HG03025 (cell line): ENCODE data around the gene ITGB2.
"Not testable (repeated sequence)": the region's sequence is repeated elsewhere in the genome, so short reads cannot be mapped to it uniquely, and the experiment has no call there.

Source experiments
- ATAC-seq: cut with Tn5 transposase; IDR thresholded peaks from one replicate; pipeline ENCODE4 v1.9.1; 2021; ENCODE audit warnings: mild to moderate bottlenecking, moderate library complexity; ENCODE audit not compliant: unreplicated experiment, low FRiP score

The ITGB2 gene

DNA sequence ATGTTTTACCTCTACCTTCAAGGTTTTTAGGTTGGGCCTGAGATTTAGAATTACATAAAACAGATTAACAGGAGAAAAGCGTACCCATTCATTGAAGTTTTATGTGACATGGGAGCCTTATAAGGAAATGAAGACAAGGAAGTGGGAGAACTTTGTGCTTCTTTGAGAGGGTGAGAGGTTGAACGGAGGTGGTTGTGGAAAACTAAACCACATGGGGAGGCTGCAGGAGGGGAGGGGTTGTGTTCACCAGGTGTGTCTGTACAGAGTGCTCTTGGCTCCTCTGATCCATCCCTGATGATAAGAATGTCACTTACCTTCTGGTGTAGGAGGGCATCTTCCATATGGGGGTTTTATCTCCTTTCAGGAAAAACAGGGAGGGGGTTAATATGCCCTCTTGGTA is 21.9 kb upstream of the ITGB2 start:
- ATAC-seq: no peak

DNA sequence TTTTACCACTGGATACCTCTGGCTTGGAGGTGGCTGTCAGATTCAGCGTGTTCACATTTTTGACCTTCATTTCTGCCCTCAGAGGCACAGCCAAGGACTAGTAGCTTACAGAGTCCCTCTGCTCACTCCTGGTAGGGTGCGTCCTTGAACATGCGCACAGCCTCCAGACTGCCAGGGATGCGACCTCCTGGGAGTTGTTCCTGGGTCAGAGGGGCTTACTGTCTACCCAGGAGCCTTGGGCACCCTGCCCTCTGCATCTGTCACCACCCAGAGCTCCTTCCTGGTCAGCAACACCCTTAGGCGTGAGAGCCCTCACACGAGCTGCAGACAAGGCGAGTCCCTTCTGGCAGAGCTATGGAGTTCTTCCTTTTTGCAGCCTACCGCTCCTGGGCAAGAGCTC is 20.9 kb upstream of the ITGB2 start:
- no peak for ATAC-seq

DNA sequence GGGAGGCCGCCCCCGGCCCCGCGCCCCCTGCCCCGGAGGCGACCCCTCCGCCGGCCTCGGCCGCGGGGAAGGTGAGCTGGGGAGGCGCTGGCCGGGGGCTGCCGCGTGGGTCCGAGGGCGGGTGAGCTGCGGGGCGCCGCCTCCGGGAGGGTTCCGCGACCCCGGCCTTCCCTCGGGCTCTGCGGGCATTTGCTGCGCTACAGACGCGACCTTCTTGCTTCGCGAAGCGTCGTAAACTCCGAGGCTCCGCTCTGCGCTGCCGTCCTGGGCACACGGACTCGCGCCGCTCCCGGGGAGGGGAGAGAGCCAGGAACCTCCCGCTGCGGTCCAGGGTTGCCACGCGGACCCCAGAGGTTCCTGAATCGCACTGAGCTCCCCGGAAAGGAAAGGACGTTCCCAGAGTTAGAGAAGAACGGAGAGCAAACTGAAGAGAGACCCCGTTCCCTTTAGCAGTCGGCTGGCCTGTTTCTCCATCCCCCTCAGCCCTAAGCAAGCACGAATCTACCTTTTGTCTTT is 19.5 kb upstream of the ITGB2 start:
- ATAC-seq: peak; percentile 23

DNA sequence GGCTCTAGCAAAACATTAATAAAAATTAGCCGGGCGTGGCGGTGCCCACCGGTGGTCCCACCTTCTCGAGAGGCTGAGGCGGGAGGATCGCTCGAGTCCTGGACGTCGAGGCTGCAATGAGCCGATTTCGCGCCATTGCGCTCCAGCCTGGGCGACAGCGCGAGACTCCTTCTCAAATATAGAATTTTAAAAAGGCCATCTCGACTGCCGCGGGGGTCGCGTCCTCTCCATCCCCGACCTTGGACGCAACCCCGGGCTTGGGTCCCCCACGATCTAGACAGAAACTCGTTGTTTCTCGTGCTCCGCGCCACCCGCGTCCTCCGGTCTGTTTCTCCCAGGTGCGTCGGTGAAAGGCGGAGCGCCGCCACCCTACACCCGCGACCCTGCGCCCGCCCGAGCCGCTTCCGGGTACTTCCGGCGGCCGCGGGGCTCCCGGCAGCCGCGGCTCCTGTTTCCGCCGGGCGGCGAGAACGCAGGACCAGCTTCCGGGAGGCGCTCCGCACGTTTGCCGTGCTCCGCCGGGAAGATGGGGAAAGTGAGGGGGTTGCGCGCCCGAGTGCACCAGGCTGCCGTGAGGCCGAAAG is 18.9 kb upstream of the ITGB2 start, which contains the start of gene SLX9:
SLX9 (plus strand) TSS at position 498 of the 584 bp plus-strand sequence; CDS start at position 527, 29 bp downstream.
- peak; percentile 65 for ATAC-seq

DNA sequence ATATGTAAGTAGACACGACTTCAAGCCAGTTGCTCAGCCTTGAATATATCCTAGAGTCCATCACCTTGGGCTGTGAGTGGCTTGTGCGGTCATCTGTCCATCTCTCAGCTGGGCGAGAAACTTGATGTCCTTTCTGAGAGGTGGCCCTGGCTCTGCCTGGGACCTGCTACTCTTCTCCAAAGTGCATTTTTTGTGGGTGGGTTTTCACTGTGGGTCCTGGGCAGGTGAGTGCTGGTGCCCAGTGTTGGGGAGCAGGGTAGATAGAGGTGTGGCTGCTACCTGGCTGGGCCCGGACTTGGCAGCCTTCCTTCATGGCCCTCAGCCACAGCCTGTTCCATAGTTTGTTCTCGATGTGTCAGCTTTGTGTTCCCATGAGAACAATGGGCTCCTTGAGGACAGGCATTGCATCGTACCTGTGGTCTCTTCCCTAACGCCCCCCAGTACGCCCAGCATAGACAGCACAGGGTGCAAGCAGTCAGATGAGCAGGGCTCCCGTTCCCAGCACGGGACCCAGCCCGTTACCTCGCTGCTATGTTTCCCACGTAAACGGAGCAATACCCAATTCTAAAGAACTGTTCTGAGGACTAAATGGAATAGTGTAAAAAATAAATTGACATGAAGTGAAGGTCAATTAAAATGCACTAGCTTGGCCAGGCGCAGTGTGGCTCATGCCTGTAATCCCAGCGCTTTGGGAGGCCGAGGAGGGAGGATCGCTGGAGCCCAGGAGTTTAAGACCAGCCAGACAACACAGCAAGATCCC is 18.3 kb upstream of the ITGB2 start:
- no peak for ATAC-seq

DNA sequence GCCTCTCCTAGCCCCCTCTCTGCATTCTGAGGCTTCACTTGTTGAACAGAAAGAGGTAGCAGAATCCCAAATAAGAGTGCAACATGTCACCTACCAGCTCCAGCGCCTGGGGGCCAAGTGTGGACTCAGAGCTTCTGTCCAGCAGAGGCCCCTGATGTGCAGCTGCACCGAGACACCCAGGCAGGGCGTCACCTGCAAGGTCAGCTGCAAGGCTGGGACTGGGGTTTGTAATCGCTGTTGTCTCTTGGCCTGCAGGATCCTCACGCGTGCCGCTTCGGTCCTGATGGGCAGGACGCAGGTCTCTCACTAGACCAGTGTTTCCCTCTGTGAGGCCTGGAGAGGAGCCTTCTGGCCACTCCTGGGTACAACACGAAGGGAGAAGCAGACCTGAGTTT is 14.8 kb upstream of the ITGB2 start:
- no peak for ATAC-seq

DNA sequence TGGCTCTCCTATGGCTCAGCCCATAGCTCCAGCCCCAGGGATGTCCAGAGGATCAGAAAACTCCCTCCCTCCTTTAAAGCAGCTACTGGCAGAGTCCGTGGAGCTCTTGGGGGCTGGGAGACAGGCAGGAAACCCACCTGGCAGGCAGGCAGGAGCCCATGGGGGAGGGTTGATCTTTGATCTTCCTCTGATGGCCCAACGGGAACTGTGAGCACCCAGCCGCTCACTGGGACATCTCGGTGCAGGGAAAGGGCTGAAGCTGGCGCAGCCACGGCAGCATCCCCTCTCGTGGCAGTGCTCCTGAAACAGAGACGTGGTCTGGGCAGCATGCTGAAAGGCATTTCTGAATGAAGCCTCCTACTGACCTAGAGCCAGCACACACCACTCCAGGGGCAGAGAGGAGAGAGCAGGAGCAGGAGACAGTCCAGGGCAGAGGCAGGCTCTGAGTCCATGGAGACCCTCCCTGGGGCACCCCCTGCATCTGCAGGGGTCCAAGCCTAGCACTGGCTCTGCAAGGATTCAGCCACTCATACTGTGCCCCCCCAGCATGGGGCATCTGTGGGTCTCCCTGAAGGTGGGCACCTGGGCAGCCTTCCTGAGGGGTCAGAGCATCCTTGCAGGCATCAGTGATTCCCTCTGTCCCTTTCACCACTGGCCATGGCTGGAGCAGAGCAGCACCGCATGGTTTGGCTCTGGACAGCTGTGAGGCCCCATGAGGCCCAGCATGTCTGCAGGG is 14.3 kb upstream of the ITGB2 start:
- ATAC-seq: no peak

DNA sequence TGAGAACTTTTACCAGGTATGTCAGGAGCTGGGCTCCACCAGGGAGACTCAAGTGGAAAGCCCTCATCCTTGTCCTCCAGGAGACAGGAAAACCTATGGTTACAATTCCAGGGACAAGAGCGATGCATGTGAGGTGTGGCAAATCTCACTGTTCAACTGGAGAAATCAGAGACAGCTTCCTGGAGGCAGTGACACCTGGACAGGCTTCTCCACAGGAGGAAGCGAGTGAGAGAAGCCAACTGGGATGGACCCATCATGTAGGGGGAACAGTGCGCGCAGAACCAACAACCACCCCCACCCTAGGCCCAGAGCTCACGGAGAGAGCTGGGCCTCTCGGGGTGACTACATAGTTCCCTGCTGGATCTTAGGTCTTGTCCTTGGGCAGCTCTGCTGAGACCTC is 13.6 kb upstream of the ITGB2 start:
- no peak for ATAC-seq

DNA sequence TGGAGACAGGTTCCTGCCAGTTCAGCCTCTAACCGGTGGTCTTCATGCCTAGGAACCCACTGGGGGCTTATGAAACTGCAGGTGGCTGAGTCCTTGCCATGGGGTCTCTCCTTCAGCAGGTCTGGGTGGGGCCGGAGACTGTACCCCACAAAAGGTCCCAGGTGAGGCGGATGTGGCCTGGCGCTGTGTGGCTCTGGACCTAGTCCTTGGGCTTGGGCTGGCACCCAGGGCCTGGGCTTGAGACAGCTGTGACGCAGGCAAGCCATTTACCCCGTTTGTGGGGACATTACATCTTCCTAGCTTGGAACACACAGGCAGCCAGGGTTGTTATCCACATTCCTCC is 13.2 kb upstream of the ITGB2 start:
- ATAC-seq: no peak

DNA sequence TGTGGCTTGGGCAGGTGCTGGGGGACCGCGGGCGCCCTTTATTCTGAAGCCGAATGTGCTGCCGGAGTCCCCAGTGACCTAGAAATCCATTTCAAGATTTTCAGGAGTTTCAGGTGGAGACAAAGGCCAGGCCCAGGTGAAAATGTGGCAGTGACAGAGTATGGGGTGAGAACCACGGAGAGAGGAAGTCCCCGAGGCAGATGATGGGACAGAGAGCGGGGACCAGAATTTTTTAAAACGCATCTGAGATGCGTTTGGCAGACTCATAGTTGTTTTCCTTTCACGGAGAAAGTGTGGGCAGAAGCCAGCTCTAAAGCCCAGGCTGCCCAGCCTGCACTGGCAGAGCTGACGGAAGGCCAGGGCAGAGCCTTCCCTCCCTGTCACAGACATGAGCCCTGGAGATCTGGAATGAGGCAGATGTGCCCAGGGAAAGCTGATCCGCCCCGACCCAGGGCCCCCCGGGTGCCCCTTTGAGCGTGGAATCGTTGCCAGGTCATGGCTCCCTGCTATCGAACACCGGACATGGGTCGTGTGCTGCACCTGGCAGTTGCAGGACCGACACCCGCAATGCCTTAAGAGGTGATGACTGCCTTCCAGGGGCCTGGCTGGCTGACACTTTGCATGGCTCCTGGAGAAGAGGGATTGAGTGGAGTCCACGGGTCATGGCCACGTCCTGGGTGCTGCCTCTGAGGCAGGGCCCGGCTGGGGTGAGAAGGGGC is 12.7 kb upstream of the ITGB2 start:
- no peak for ATAC-seq

DNA sequence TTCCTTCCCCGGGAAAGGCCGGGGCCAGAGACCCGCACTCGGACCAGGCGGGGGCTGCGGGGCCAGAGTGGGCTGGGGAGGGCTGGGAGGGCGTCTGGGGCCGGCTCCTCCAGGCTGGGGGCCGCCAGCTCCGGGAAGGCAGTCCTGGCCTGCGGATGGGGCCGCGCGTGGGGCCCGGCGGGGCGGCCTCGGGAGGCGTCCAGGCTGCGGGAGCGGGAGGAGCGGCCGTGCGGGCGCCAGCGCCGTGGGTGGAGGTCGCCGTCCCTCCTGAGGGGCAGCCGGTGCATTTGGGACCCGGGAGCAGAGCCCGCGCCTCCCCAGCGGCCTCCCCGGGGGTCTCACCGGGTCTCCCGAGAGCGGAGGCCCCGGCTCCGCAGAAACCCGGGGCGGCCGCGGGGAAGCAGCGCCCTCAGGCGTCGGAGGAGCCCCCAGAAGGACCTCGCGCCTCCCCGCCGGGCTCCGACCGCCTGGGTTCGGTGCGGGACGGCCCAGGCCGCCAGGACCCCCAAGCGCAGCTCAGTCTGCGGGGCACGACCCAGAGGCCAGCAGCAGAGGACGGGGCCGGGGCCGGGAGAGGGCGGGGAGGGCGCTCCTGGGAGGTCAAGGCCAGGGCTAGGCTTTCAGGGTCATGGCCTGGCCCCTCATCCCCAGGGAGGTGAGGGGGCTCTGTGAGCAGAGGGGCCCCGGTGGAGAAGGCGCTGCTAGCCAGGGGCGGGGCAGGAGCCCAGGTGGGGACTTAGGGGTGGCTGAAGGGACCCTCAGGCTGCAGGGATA is 11.9 kb upstream of the ITGB2 start:
- no peak for ATAC-seq

DNA sequence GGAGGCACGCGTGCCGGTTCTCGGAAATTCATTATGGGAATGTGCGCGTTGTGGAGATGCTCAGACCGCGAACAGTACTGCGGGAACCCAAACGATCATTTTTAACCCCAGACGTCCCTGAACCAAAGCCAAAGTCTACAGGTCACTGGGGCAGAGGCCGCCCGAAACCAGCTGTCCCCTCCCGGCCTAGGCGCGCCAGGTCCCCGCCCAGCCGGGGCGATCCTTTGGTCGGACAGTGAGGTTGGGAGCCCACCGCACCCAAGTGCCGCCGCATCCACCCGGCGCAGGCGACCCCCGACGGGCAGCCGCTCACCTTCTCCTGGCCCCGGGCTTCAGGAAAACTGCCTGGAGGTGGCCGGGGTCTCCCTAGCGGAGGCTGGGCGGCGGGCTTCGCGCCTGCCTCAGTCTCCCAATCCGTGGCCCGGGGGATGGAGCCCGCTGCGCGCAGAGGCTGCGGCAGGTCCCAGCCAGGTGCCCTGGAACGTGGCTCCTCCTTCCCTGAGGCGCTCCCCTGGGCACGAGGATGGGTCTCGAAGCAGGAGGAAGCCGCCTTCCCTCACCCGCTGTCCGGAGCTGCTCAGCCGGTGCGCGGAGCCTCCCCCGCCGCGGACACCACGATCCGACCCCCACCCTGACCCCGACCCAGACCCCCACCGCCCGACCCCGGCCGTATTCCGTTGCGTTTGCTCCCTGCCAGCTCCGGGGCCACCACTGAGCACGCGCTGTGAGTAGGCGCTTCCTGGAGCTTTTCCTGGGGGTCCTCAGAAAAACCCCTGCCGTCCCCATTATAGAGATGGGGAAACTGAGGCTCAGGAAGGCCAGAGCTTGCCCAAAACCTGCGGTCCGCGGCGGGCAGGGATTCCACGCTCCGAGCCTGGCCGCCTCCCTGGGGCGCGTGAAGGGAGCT is 11.1 kb upstream of the ITGB2 start:
- no peak for ATAC-seq

DNA sequence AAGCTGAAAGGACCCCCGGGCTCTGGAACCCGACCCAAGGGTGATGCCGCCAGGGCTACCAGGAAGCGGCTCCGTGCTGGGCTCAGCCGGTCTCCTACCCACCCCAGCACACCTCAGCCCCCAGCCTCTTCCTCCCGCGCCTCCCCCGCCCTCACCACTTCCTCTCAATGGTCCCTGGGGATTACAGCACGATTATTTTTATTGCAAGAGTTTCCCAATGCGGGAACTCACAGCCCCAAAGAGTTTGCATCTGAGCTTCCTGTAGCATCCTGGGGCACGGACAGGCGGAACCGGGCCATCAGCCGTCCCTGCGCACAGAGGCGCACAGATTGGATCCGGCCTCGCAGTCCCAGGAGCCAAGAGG is 10.4 kb upstream of the ITGB2 start:
- ATAC-seq: no peak

DNA sequence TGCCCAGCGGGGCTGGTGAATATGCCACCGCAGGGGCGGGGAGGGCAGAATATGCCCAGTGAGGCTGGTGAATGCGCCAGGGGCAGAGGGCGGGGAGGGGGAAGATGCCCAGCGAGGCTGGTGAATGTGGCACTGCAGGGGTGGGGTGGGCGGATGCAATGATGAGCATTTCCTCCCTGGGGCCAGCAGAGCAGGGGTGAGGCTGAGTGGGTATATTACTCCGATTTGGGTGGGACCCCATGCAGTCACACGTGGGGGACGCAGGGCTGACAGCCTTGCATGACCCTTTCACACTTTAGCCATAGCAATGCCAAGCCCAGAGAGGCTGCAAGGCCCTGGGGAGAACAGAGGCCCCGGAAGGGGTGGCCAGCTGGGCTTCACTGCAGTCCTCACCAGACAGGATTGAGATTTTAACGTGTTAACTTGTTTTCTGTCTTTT is 9.9 kb upstream of the ITGB2 start:
- ATAC-seq: no peak

DNA sequence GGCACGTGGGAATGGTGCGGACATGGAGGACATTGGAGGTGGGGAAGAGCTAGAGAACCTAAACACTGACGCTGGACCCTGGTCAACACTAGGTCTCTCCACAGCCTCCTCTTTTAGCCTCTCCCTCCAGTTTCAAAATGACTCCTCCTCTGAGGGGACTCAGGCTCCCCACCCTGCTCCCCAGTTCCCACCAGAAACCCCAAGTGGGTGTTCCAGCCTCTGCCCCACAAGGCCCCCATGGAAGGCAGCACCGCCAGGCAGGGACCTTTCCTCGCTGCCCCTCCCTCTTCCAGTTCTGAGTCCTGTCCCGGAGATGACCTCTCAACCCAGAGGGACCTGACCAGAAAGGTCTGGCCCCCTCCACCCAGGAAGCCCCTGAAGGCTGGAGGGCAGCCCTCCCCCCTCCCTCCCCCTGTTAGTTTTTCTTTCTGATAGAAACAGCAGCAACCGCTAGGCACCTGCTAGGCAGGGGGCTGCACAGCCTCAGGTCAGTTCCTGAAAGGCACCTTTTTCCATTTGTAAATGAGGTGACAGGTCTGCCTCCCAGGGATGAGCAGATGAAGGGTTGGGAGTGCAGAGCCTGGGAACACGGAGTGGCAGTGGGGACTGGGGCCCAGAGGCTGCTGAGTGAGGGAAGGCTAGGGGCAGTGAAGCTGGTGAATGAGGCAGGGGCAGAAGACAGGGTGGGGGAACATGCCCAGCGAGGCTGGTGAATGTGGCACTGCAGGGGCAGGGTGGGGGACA is 9.3 kb upstream of the ITGB2 start:
- ATAC-seq: no peak

DNA sequence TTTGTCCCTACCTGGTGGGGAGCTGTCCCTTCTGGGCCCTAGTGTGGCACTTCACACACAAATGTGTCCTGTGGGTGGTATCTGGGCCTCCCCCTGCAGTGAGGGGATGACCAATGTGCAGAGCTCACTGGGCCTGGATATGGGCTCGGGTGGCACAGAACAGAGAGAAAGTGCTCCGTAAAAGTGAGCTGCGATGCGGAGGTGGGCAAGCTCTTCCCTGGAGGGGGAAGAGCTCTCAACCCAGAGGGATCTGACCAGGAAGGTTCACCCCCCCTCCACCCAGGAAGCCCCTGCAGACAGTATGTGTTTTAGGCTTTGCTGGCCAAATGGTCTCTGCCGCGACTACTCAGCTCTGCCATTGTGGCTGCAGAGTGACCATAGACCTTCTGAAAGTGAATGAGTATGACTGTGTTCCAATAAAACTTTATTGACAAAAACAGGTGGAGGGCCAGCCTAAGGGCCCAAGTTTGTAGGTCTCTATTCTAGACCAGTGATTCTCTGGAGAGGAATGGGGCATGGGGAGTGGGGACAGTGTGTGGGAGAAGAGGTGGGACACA is 8.6 kb upstream of the ITGB2 start:
- ATAC-seq: no peak

DNA sequence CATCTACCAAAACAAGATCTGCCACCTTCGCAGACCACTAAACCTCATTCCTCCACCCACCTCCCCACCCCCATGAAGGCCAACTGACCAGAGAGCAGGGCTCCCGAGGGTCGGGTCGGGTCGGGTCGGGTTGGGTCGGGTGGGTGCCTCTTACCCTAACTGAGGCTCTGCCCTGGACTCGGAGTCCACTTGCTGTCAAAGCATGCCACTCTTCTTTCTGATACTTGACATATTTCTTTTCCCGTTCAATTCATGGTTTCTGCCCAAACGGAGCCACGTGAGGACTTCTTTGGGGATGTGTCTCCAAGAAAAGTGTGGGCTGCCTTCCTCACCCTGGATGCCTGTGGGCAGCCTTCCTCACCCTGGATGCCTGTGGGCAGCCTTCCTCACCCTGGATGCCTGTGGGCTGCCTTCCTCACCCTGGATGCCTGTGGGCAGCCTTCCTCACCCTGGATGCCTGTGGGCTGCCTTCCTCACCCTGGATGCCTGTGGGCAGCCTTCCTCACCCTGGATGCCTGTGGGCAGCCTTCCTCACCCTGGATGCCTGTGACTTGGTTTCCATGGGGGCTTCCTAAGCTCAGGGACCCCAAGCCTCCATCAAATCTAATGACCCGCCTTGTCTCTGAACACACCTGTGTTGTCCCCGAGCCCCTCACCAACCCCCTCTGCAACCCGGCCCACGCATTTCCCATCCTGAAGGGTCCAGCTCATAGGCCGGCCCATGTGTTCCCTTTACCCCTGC is 8.0 kb upstream of the ITGB2 start:
- ATAC-seq: not testable (repeated sequence)
